Measurements from ENCODE around the gene CLHC1.

DNA sequence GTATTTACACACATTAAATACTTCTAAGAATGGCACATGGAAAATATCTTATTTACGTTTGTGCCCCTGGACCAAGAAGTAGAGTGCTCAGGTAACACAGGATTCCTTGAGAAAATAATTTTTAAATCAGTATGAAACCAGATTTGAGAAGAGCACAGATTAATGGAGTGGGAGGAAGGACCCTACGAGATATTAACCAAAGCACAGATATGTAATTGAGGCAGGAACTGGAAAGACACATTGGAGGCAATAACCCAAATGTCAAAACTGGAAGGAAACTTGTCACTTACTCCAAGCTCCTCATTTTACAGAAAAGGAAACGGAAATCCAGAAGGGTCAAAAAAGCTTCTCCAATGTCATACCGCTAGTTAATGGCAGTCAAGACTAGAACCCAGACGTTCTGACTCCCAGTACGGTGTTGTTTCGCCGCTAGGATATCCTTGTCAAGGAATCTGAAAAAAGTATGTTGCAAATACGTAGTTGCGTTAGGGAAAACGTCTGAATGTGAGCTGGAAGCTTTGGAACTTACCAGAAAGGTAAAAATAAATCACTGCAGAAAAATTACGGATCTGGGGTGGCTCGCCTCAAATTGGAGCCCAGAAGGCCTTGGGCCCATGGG lies 36.3 kb upstream of the CLHC1 start:
- TF ChIP-seq, protein P1, sequence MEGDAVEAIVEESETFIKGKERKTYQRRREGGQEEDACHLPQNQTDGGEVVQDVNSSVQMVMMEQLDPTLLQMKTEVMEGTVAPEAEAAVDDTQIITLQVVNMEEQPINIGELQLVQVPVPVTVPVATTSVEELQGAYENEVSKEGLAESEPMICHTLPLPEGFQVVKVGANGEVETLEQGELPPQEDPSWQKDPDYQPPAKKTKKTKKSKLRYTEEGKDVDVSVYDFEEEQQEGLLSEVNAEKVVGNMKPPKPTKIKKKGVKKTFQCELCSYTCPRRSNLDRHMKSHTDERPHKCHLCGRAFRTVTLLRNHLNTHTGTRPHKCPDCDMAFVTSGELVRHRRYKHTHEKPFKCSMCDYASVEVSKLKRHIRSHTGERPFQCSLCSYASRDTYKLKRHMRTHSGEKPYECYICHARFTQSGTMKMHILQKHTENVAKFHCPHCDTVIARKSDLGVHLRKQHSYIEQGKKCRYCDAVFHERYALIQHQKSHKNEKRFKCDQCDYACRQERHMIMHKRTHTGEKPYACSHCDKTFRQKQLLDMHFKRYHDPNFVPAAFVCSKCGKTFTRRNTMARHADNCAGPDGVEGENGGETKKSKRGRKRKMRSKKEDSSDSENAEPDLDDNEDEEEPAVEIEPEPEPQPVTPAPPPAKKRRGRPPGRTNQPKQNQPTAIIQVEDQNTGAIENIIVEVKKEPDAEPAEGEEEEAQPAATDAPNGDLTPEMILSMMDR (IDR thresholded peaks at IDR 0.05), result no peak
- no peak for TF ChIP-seq POLR2AphosphoS5 (IDR thresholded peaks at IDR 0.05)

Measured in suprapubic skin (tissue), 3 donors.